ENCODE measurements around the gene CDH23. TPM values are rescaled to one million over a fixed set of nuclear protein-coding genes. Genes with fewer than 3 reads are reported as not detected.

Gene CDH23
- total RNA-seq, 1 experiment from 2014 or later, result 7.8 TPM

DNA sequence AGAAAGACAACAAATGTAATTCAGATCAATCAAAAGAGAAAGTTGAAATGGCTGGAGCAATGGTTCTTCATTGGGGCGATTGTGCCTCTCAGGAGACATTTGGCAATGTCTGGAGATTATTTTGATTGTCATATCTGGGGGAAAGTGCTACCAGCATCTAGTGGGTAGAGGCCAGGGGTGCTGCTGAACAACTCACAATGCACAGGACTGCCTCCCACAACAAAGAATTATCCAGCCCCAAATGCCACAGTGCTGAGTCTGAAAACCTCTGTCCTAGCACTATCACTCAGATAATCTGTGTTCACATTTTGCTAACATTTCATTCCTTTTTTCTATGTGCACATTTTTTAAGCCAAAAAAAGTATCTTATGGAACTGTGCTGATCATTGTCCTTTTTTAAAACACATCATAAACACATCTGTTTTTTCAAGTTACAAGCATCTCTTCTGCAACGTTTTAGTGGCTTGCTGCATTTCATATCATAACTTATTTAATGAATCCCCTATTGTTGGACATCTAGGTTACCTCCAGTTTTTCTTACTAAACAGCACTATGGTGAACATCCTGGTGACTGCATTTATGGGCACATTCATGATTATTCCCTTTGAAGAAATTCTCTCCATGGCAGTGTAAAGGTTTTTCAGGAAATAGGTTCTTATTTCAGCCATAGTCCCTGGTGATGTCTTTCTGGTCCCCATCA, 208.7 kb downstream of the CDH23 start:
- intact Hi-C loops (cut with micrococcal nuclease; ENCODE audit: unreplicated experiment), result no loop called here
- BruUV-seq (replicated peaks), result no TSS peak
- POLR2A ChIA-PET (ENCODE audit: unreplicated experiment), result no interaction called here

DNA sequence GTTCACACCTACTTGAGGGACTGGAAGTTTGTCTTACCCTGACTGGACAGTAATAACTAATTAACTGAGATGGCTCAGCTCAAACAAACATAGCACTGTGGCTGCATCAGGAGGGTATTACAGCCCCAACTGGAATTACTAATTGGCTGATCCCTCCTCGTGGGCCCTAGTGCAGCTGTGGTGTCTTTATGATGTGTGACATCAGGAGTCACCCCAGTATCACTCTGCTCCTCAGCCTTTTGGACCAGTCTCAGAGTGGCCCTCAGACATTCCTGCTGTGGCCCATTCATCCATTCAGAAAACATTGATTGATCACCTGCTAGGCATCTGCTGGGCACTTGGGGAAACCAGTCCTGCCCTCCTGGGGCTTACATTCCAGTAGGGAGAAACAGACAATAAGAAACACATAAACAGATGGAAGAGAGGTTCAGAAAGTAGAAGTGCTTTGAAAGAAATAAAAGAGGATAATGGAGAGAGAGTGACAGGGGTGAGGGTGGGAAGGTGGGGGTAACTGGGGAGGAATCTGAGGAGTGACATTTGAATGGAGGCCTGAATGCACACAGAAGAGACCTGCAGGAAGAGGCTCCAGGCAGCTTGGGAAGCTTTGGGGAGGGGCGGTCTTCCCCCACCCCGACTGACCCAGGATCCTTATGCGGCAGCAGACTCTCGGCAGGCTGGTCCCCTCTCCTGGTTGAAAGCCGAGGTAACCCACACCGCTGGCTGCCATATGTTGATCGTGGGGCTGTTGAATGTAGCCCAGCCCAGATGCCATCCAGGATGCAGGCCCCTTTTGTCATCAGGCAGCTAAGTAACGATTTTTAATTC, 209.7 kb downstream of the CDH23 start:
- intact Hi-C loops (cut with micrococcal nuclease; ENCODE audit: unreplicated experiment), result no loop called here
- peaks cover 30% of the 10 kb centered on the region; the same call in 1 of the 2 replicates for H3F3A ChIP-seq (ENCODE audit: insufficient read depth, low read depth)
- CTCF ChIA-PET, result interaction anchor here (0.5 to 0.6 kb wide), 2 partner anchors 30 to 394 kb away, joined by 3 to 16 read pairs; partner anchors contain the start of gene UNC5B
- no TSS peak for BruUV-seq (replicated peaks)
- TF ChIP-seq, protein P1, sequence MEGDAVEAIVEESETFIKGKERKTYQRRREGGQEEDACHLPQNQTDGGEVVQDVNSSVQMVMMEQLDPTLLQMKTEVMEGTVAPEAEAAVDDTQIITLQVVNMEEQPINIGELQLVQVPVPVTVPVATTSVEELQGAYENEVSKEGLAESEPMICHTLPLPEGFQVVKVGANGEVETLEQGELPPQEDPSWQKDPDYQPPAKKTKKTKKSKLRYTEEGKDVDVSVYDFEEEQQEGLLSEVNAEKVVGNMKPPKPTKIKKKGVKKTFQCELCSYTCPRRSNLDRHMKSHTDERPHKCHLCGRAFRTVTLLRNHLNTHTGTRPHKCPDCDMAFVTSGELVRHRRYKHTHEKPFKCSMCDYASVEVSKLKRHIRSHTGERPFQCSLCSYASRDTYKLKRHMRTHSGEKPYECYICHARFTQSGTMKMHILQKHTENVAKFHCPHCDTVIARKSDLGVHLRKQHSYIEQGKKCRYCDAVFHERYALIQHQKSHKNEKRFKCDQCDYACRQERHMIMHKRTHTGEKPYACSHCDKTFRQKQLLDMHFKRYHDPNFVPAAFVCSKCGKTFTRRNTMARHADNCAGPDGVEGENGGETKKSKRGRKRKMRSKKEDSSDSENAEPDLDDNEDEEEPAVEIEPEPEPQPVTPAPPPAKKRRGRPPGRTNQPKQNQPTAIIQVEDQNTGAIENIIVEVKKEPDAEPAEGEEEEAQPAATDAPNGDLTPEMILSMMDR (conservative IDR thresholded peaks at IDR 0.05), result no peak
- TF ChIP-seq EZH2 (IDR thresholded peaks at IDR 0.05; ENCODE audit: low read depth), result no peak
- no peak for DNase-seq
- no peak overlapping the region for H3K4me3 ChIP-seq
- H3K27me3 ChIP-seq (ENCODE audit: insufficient read depth, low read depth), result no peaks in the 10 kb centered on the region
- H3K27ac ChIP-seq, result no peak overlapping the region
- peaks cover 3% of the 10 kb centered on the region for H3K79me2 ChIP-seq (ENCODE audit: low read depth)
- H3K4me2 ChIP-seq, result no peak overlapping the region
- H3K4me1 ChIP-seq (replicated peaks; ENCODE audit: insufficient read depth), result peaks cover 35% of the 10 kb centered on the region
- POLR2A ChIA-PET (ENCODE audit: unreplicated experiment), result no interaction called here
- no peaks in the 10 kb centered on the region for H4K20me1 ChIP-seq (ENCODE audit: insufficient read depth)
- H3K36me3 ChIP-seq (ENCODE audit: low read depth), result no peaks in the 10 kb centered on the region
- H3K9me3 ChIP-seq (ENCODE audit: insufficient read depth, low read depth), result no peaks in the 10 kb centered on the region
- no peak overlapping the region for H2AFZ ChIP-seq
- H3K9me2 ChIP-seq (ENCODE audit: insufficient read depth), result no peaks in the 10 kb centered on the region

More for the DNA sequence above, 208.7 kb downstream of the CDH23 start:
- H2AFZ ChIP-seq, result no peak overlapping the region
- H3K9me3 ChIP-seq (ENCODE audit: insufficient read depth, low read depth), result no peaks in the 10 kb centered on the region
- H3K79me2 ChIP-seq (ENCODE audit: low read depth), result no peaks in the 10 kb centered on the region
- no peaks in the 10 kb centered on the region for H4K20me1 ChIP-seq (ENCODE audit: insufficient read depth)
- TF ChIP-seq, protein P1 (conservative IDR thresholded peaks at IDR 0.05), result no peak
- TF ChIP-seq EZH2 (IDR thresholded peaks at IDR 0.05; ENCODE audit: low read depth), result no peak
- no peak for DNase-seq
- H3F3A ChIP-seq (ENCODE audit: insufficient read depth, low read depth), result peaks cover 30% of the 10 kb centered on the region; the same call in 1 of the 2 replicates
- H3K27ac ChIP-seq, result no peak overlapping the region
- no peak overlapping the region for H3K4me3 ChIP-seq
- H3K27me3 ChIP-seq (ENCODE audit: insufficient read depth, low read depth), result no peaks in the 10 kb centered on the region
- H3K9me2 ChIP-seq (ENCODE audit: insufficient read depth), result no peaks in the 10 kb centered on the region
- H3K4me1 ChIP-seq (replicated peaks; ENCODE audit: insufficient read depth), result peaks cover 24% of the 10 kb centered on the region
- 0 out of 2 replicates have a peak overlapping the region, but pooled peaks have one; percentile 3 for H3K4me2 ChIP-seq
- H3K36me3 ChIP-seq (ENCODE audit: low read depth), result no peaks in the 10 kb centered on the region
- CTCF ChIA-PET, result interaction anchor here (0.6 kb wide), 1 partner anchor 31 kb away, joined by 3 read pairs; no protein-coding TSS in a partner anchor

DNA sequence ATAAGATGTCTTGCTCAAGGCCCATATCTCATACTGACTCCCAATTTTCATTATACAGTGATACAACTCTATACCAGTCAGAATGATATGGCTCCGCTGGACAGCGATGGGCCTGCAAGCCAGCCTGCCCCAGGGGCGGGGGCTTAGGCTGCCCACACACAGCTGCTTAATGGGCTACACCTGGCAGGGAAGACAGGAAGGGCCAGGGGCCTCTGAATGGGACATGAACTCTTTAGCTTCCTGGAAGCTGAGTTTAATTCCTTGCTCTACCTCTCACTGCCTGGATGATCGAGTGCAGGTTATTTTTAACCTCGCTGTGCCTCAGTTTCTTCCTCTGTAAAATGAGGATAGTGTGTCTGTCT, 210.3 kb downstream of the CDH23 start:
- peaks cover 9% of the 10 kb centered on the region for H3K79me2 ChIP-seq (ENCODE audit: low read depth)
- no peak overlapping the region for H3K4me3 ChIP-seq
- H3K36me3 ChIP-seq (ENCODE audit: low read depth), result no peaks in the 10 kb centered on the region
- no peaks in the 10 kb centered on the region for H3K27me3 ChIP-seq (ENCODE audit: insufficient read depth, low read depth)
- H3K4me2 ChIP-seq, result no peak overlapping the region
- H4K20me1 ChIP-seq (ENCODE audit: insufficient read depth), result no peaks in the 10 kb centered on the region
- no peaks in the 10 kb centered on the region for H3K9me3 ChIP-seq (ENCODE audit: insufficient read depth, low read depth)
- no peak overlapping the region for H3K27ac ChIP-seq
- POLR2A ChIA-PET (ENCODE audit: unreplicated experiment), result no interaction called here
- H3K9me2 ChIP-seq (ENCODE audit: insufficient read depth), result no peaks in the 10 kb centered on the region
- H3F3A ChIP-seq (ENCODE audit: insufficient read depth, low read depth), result peaks cover 30% of the 10 kb centered on the region; the same call in 1 of the 2 replicates
- CTCF ChIA-PET, result interaction anchor here (1.1 kb wide), 1 partner anchor 27 kb away, joined by 4 read pairs; no protein-coding TSS in a partner anchor
- no peak for DNase-seq
- no peak overlapping the region for H2AFZ ChIP-seq
- BruUV-seq (replicated peaks), result no TSS peak
- peaks cover 41% of the 10 kb centered on the region for H3K4me1 ChIP-seq (replicated peaks; ENCODE audit: insufficient read depth)
- TF ChIP-seq, protein P1 (conservative IDR thresholded peaks at IDR 0.05), result no peak
- no peak for TF ChIP-seq EZH2 (IDR thresholded peaks at IDR 0.05; ENCODE audit: low read depth)
- intact Hi-C loops (cut with micrococcal nuclease; ENCODE audit: unreplicated experiment), result no loop called here
